Naive thymus-derived CD8-positive, alpha-beta T cell (primary cell): ENCODE results near the gene IL3. TPM values are rescaled to one million over a fixed set of nuclear protein-coding genes. Genes with fewer than 3 reads are reported as not detected.
A peak's percentile ranks its signal among the peaks of the same experiment; 100 is the strongest.

Experiments
- ATAC-seq, 2 donors: fragments of 150-1000 bp; cut with Tn5 transposase in 1 of 2; sonication (Bioruptor Pico), chemical (Tn5 transposase) in 1 of 2; 1 replicate in 1 of 2; 2 replicates in 1 of 2; pipeline ENCODE4 v1.10.0; 2021; ENCODE audit warnings: mild to moderate bottlenecking in 2 of 2, moderate library complexity in 2 of 2
- POLR2A ChIA-PET: fragments of 350-600 bp; sonication (Branson Sonifier 250); formaldehyde crosslinking; loops from one replicate; lab custom pipeline; 2021; ENCODE audit warnings: antibody characterized with exemption; lab: Charles Lee
- DNase-seq, 10 donors: peaks; one replicate each; pipeline versions ENCODE4 v3.0.0 to v3.0.0-alpha.2; 2020 to 2022
- H3K27ac Mint-ChIP-seq, 10 donors: one replicate each; pipeline ENCODE4 v1.8.0; 2020 to 2022; ENCODE audit warnings: mild to moderate bottlenecking in 10 of 10, mixed read lengths in 10 of 10, moderate library complexity in 4 of 10, inconsistent platforms in 1 of 10
- H3K27me3 Mint-ChIP-seq, 5 donors: one replicate each; pipeline ENCODE4 v1.8.0; 2021 to 2022; ENCODE audit warnings: mixed read lengths in 5 of 5
- H3K36me3 Mint-ChIP-seq, 3 donors: one replicate each; pipeline ENCODE4 v1.8.0; 2020 to 2022; ENCODE audit warnings: mixed read lengths in 3 of 3, mild to moderate bottlenecking in 2 of 3, inconsistent platforms in 1 of 3
- H3K4me1 Mint-ChIP-seq, 4 donors: one replicate each; pipeline ENCODE4 v1.8.0; 2021 to 2022; ENCODE audit warnings: mixed read lengths in 4 of 4
- H3K4me3 Mint-ChIP-seq, 10 donors: one replicate each; pipeline ENCODE4 v1.8.0; 2020 to 2022; ENCODE audit warnings: mild to moderate bottlenecking in 10 of 10, mixed read lengths in 10 of 10, moderate library complexity in 6 of 10, inconsistent platforms in 1 of 10
- H3K9me3 Mint-ChIP-seq, 9 donors: one replicate each; pipeline ENCODE4 v1.8.0; 2020 to 2022; ENCODE audit warnings: mixed read lengths in 9 of 9, mild to moderate bottlenecking in 3 of 9, inconsistent platforms in 1 of 9, moderate library complexity in 1 of 9
- polyA plus RNA-seq, 3 donors: library from polyadenylated mRNA; unstranded; fragments of 300-500 nt; fragmentation: Illumina TruSeq; gene quantifications; one replicate each; pipeline ENCODE4 v1.2.3, GENCODE V29; 2021
- total RNA-seq, 8 experiments: library from RNA in 2 of 8; stranded (reverse) in 2 of 8; gene quantifications; one replicate each; pipeline ENCODE4 v1.2.3 and lab custom pipeline; 2021 to 2026

The IL3 gene
- total and polyA plus RNA-seq, 5 experiments from 2014 or later, result not detected

- Mint-ChIP-seq H3K4me1 (peaks cover 12 to 50% (median 21%) of the 10 kb centered on the region in 4 donors), H3K36me3 (no peaks in the 10 kb centered on the region), H3K27me3 (peaks cover 0 to 4% (median 0%) of the 10 kb centered on the region in 5 donors), H3K9me3 (no peaks in the 10 kb centered on the region), H3K27ac (no peak overlapping the region), H3K4me3 (no peak overlapping the region)
- POLR2A ChIA-PET, result no interaction called here
- ATAC-seq, result no peak
- no peak for DNase-seq
Measured at GRCh38 chr5:132096904-132097303, 36.4 kb downstream of the IL3 start.

- Mint-ChIP-seq H3K27ac (no peak overlapping the region), H3K4me1 (peaks cover 15 to 63% (median 32%) of the 10 kb centered on the region in 4 donors)
- POLR2A ChIA-PET, result no interaction called here
Measured at GRCh38 chr5:132098151-132098594, 37.7 kb downstream of the IL3 start.

GRCh38 chr5:132098621-132099020 lies 38.2 kb downstream of the IL3 start:
- no peaks in the 10 kb centered on the region for H3K36me3 Mint-ChIP-seq
- peaks cover 16 to 67% (median 37%) of the 10 kb centered on the region in 4 donors for H3K4me1 Mint-ChIP-seq
- peaks cover 0 to 4% (median 0%) of the 10 kb centered on the region in 5 donors for H3K27me3 Mint-ChIP-seq
- no peak for ATAC-seq
- DNase-seq, result no peak
- H3K27ac Mint-ChIP-seq, result peak overlapping the region in 5 of 10 donors; percentile 15 to 80 (median 37)
- POLR2A ChIA-PET, result no interaction called here
- peak overlapping the region in 1 of 10 donors; percentile 19 for H3K4me3 Mint-ChIP-seq
- H3K9me3 Mint-ChIP-seq, result no peaks in the 10 kb centered on the region

More at GRCh38 chr5:132098151-132098594, 37.7 kb downstream of the IL3 start:
- DNase-seq (no peak), ATAC-seq (no peak)
- Mint-ChIP-seq H3K4me3 (no peak overlapping the region), H3K27me3 (peaks cover 0 to 4% (median 0%) of the 10 kb centered on the region in 5 donors), H3K9me3 (no peaks in the 10 kb centered on the region), H3K36me3 (no peaks in the 10 kb centered on the region)

- H3K9me3 Mint-ChIP-seq, result no peaks in the 10 kb centered on the region
- no peaks in the 10 kb centered on the region for H3K36me3 Mint-ChIP-seq
- H3K4me3 Mint-ChIP-seq, result peak overlapping the region in 1 of 10 donors; percentile 19
- POLR2A ChIA-PET, result no interaction called here
- peak overlapping the region in 5 of 10 donors; percentile 15 to 80 (median 37) for H3K27ac Mint-ChIP-seq
- H3K4me1 Mint-ChIP-seq, result peaks cover 17 to 73% (median 43%) of the 10 kb centered on the region in 4 donors
- H3K27me3 Mint-ChIP-seq, result peaks cover 0 to under 1% (median 0%) of the 10 kb centered on the region in 5 donors
- DNase-seq (no peak), ATAC-seq (no peak)
Measured at GRCh38 chr5:132099076-132099748, 38.8 kb downstream of the IL3 start.

- Mint-ChIP-seq H3K4me1 (peaks cover 19 to 78% (median 49%) of the 10 kb centered on the region in 4 donors), H3K36me3 (no peaks in the 10 kb centered on the region), H3K27ac (peak overlapping the region in 3 of 10 donors; percentile 2 to 37 (median 32)), H3K9me3 (no peaks in the 10 kb centered on the region), H3K4me3 (peak overlapping the region in 1 of 10 donors; percentile 47), H3K27me3 (no peaks in the 10 kb centered on the region)
- DNase-seq, result no peak
- no peak for ATAC-seq
- POLR2A ChIA-PET, result no interaction called here
Measured at GRCh38 chr5:132099905-132100304, 39.5 kb downstream of the IL3 start.

GRCh38 chr5:132100672-132101261 lies 40.3 kb downstream of the IL3 start:
- H3K4me1 Mint-ChIP-seq, result peaks cover 19 to 78% (median 51%) of the 10 kb centered on the region in 4 donors
- no peaks in the 10 kb centered on the region for H3K36me3 Mint-ChIP-seq
- no peaks in the 10 kb centered on the region for H3K9me3 Mint-ChIP-seq
- POLR2A ChIA-PET, result no interaction called here
- peak overlapping the region in 5 of 10 donors; percentile 0 to 68 (median 50) for H3K27ac Mint-ChIP-seq
- no peaks in the 10 kb centered on the region for H3K27me3 Mint-ChIP-seq
- H3K4me3 Mint-ChIP-seq, result peak overlapping the region in 9 of 10 donors; percentile 5 to 77 (median 58)
- ATAC-seq (peak in 1 of 2 donors; percentile 16), DNase-seq (peak in 2 of 10 donors; percentile 23 to 28)

- Mint-ChIP-seq H3K4me3 (peak overlapping the region in 6 of 10 donors; percentile 44 to 77 (median 59)), H3K27ac (peak overlapping the region in 4 of 10 donors; percentile 0 to 68 (median 58)), H3K4me1 (peaks cover 19 to 80% (median 51%) of the 10 kb centered on the region in 4 donors), H3K36me3 (no peaks in the 10 kb centered on the region), H3K27me3 (no peaks in the 10 kb centered on the region), H3K9me3 (no peaks in the 10 kb centered on the region)
- POLR2A ChIA-PET, result no interaction called here
- DNase-seq (no peak), ATAC-seq (no peak)
Measured at GRCh38 chr5:132101385-132101880, 41.0 kb downstream of the IL3 start.

GRCh38 chr5:132102101-132102701 lies 41.7 kb downstream of the IL3 start:
- Mint-ChIP-seq H3K27me3 (no peaks in the 10 kb centered on the region), H3K4me1 (peaks cover 19 to 80% (median 51%) of the 10 kb centered on the region in 4 donors), H3K9me3 (no peaks in the 10 kb centered on the region), H3K27ac (peak overlapping the region in 4 of 10 donors; percentile 6 to 71 (median 25)), H3K4me3 (peak overlapping the region in 4 of 10 donors; percentile 15 to 71 (median 44)), H3K36me3 (no peaks in the 10 kb centered on the region)
- ATAC-seq, result no peak
- POLR2A ChIA-PET, result no interaction called here
- no peak for DNase-seq

GRCh38 chr5:132102944-132103331 lies 42.5 kb downstream of the IL3 start:
- Mint-ChIP-seq H3K27ac (peak overlapping the region in 6 of 10 donors; percentile 26 to 82 (median 66)), H3K9me3 (no peaks in the 10 kb centered on the region), H3K27me3 (no peaks in the 10 kb centered on the region), H3K4me3 (peak overlapping the region in 7 of 10 donors; percentile 15 to 71 (median 44)), H3K36me3 (peaks cover 0 to 1% (median 0%) of the 10 kb centered on the region in 3 donors), H3K4me1 (peaks cover 19 to 80% (median 51%) of the 10 kb centered on the region in 4 donors)
- ATAC-seq (no peak), DNase-seq (no peak)
- POLR2A ChIA-PET, result no interaction called here

GRCh38 chr5:132103332-132103951 lies 43.0 kb downstream of the IL3 start:
- DNase-seq (peak in 9 of 10 donors; percentile 28 to 77 (median 60)), ATAC-seq (peak; percentile 91 to 97)
- POLR2A ChIA-PET, result no interaction called here
- Mint-ChIP-seq H3K36me3 (peaks cover 0 to 2% (median 0%) of the 10 kb centered on the region in 3 donors), H3K4me1 (peaks cover 19 to 77% (median 51%) of the 10 kb centered on the region in 4 donors), H3K27me3 (no peaks in the 10 kb centered on the region), H3K4me3 (peak overlapping the region in 9 of 10 donors; percentile 15 to 71 (median 48)), H3K9me3 (peaks cover 0 to under 1% (median 0%) of the 10 kb centered on the region in 9 donors), H3K27ac (peak overlapping the region in 9 of 10 donors; percentile 15 to 86 (median 62))

- Mint-ChIP-seq H3K4me1 (peaks cover 19 to 73% (median 50%) of the 10 kb centered on the region in 4 donors), H3K27me3 (no peaks in the 10 kb centered on the region), H3K27ac (peak overlapping the region in 6 of 10 donors; percentile 36 to 86 (median 45)), H3K4me3 (peak overlapping the region in 9 of 10 donors; percentile 15 to 71 (median 48)), H3K9me3 (peaks cover 0 to 2% (median 0%) of the 10 kb centered on the region in 9 donors), H3K36me3 (peaks cover 0 to 2% (median 0%) of the 10 kb centered on the region in 3 donors)
- ATAC-seq (no peak), DNase-seq (no peak)
- POLR2A ChIA-PET, result no interaction called here
Measured at GRCh38 chr5:132103969-132104391, 43.5 kb downstream of the IL3 start.

- no peak for ATAC-seq
- POLR2A ChIA-PET, result no interaction called here
- peaks cover 0 to 2% (median 0%) of the 10 kb centered on the region in 9 donors for H3K9me3 Mint-ChIP-seq
- peak overlapping the region in 4 of 10 donors; percentile 32 to 48 (median 38) for H3K27ac Mint-ChIP-seq
- no peak for DNase-seq
- peaks cover 17 to 69% (median 47%) of the 10 kb centered on the region in 4 donors for H3K4me1 Mint-ChIP-seq
- H3K4me3 Mint-ChIP-seq, result peak overlapping the region in 1 of 10 donors; percentile 29
- peaks cover 0 to 2% (median 0%) of the 10 kb centered on the region in 3 donors for H3K36me3 Mint-ChIP-seq
- no peaks in the 10 kb centered on the region for H3K27me3 Mint-ChIP-seq
Measured at GRCh38 chr5:132104556-132104955, 44.1 kb downstream of the IL3 start.
